ENCODE measurements around the gene RBMS3. TPM values are rescaled to one million over a fixed set of nuclear protein-coding genes. Genes with fewer than 3 reads are reported as not detected.

RBMS3 gene
- total and polyA plus RNA-seq, 2 donors (not counting 1 experiment from before 2014, with no cell fraction given) = 26.9 to 68.4 TPM

GRCh38 chr3:29585368-29585767, 304.5 kb downstream of the RBMS3 start:
- Histone ChIP-seq H3K79me2 (ENCODE audit: control insufficient read depth, insufficient read depth, low read length) (no peaks in the 10 kb centered on the region), H3K9me3 (ENCODE audit: control insufficient read depth, insufficient read depth, low read depth, low read length) (no peaks in the 10 kb centered on the region)

GRCh38 chr3:29587340-29587739, 306.5 kb downstream of the RBMS3 start:
- no peaks in the 10 kb centered on the region for H3K79me2 ChIP-seq (ENCODE audit: control insufficient read depth, insufficient read depth, low read length)
- no peaks in the 10 kb centered on the region for H3K36me3 ChIP-seq (ENCODE audit: control insufficient read depth, insufficient read depth, low read length)
- no peak for DNase-seq (ENCODE audit: low read depth in 2 of 2)
- no peak overlapping the region for H2AFZ ChIP-seq (ENCODE audit: low read length)
- no peaks in the 10 kb centered on the region for H3K27me3 ChIP-seq (ENCODE audit: control insufficient read depth, insufficient read depth, low read length)
- H3K4me2 ChIP-seq (ENCODE audit: extremely low read depth, insufficient read depth, low read length) = no peak overlapping the region
- no peaks in the 10 kb centered on the region for H3K9me3 ChIP-seq (ENCODE audit: control insufficient read depth, insufficient read depth, low read depth, low read length)
- H3K9ac ChIP-seq (ENCODE audit: insufficient read depth, low read length) = no peak overlapping the region
- no peak overlapping the region for H3K4me3 ChIP-seq (replicated peaks in 1 of 4; ENCODE audit: control extremely low read depth in 1 of 4, insufficient read depth in 1 of 4, low read depth in 3 of 4, low read length in 4 of 4)
- TF ChIP-seq EZH2 (IDR thresholded peaks at IDR 0.05; ENCODE audit: low read length, missing control alignments) = no peak
- no peak for TF ChIP-seq CTCF (conservative IDR thresholded peaks at IDR 0.05 in 1 of 2, IDR thresholded peaks at IDR 0.05 in 1 of 2; ENCODE audit: low read depth in 1 of 2, low read length in 2 of 2)
- no peaks in the 10 kb centered on the region for H3K4me1 ChIP-seq (ENCODE audit: control insufficient read depth, extremely low read depth, insufficient read depth, low read length)
- no peak overlapping the region for H3K27ac ChIP-seq (ENCODE audit: insufficient read depth, low read length)
- H4K20me1 ChIP-seq (ENCODE audit: control insufficient read depth, extremely low read depth, insufficient read depth, low read length) = no peaks in the 10 kb centered on the region

More at GRCh38 chr3:29585368-29585767, 304.5 kb downstream of the RBMS3 start:
- Histone ChIP-seq H3K4me1 (ENCODE audit: control insufficient read depth, extremely low read depth, insufficient read depth, low read length) (no peaks in the 10 kb centered on the region), H3K27ac (ENCODE audit: insufficient read depth, low read length) (no peak overlapping the region), H4K20me1 (ENCODE audit: control insufficient read depth, extremely low read depth, insufficient read depth, low read length) (no peaks in the 10 kb centered on the region), H3K4me2 (ENCODE audit: extremely low read depth, insufficient read depth, low read length) (no peak overlapping the region), H2AFZ (ENCODE audit: low read length) (no peak overlapping the region), H3K4me3 (replicated peaks in 1 of 4; ENCODE audit: control extremely low read depth in 1 of 4, insufficient read depth in 1 of 4, low read depth in 3 of 4, low read length in 4 of 4) (no peak overlapping the region), H3K27me3 (ENCODE audit: control insufficient read depth, insufficient read depth, low read length) (no peaks in the 10 kb centered on the region), H3K36me3 (ENCODE audit: control insufficient read depth, insufficient read depth, low read length) (no peaks in the 10 kb centered on the region), H3K9ac (ENCODE audit: insufficient read depth, low read length) (no peak overlapping the region)
- no peak for DNase-seq (ENCODE audit: low read depth in 2 of 2)
- TF ChIP-seq EZH2 (IDR thresholded peaks at IDR 0.05; ENCODE audit: low read length, missing control alignments) = no peak
- TF ChIP-seq CTCF (conservative IDR thresholded peaks at IDR 0.05 in 1 of 2, IDR thresholded peaks at IDR 0.05 in 1 of 2; ENCODE audit: low read depth in 1 of 2, low read length in 2 of 2) = no peak

- no peak overlapping the region for H3K9ac ChIP-seq (ENCODE audit: insufficient read depth, low read length)
- no peak for TF ChIP-seq EZH2 (IDR thresholded peaks at IDR 0.05; ENCODE audit: low read length, missing control alignments)
- no peak for TF ChIP-seq CTCF (conservative IDR thresholded peaks at IDR 0.05 in 1 of 2, IDR thresholded peaks at IDR 0.05 in 1 of 2; ENCODE audit: low read depth in 1 of 2, low read length in 2 of 2)
- no peaks in the 10 kb centered on the region for H3K27me3 ChIP-seq (ENCODE audit: control insufficient read depth, insufficient read depth, low read length)
- H3K79me2 ChIP-seq (ENCODE audit: control insufficient read depth, insufficient read depth, low read length) = no peaks in the 10 kb centered on the region
- no peak overlapping the region for H3K4me3 ChIP-seq (replicated peaks in 1 of 4; ENCODE audit: control extremely low read depth in 1 of 4, insufficient read depth in 1 of 4, low read depth in 3 of 4, low read length in 4 of 4)
- H4K20me1 ChIP-seq (ENCODE audit: control insufficient read depth, extremely low read depth, insufficient read depth, low read length) = no peaks in the 10 kb centered on the region
- H3K4me1 ChIP-seq (ENCODE audit: control insufficient read depth, extremely low read depth, insufficient read depth, low read length) = no peaks in the 10 kb centered on the region
- no peak for DNase-seq (ENCODE audit: low read depth in 2 of 2)
- no peaks in the 10 kb centered on the region for H3K9me3 ChIP-seq (ENCODE audit: control insufficient read depth, insufficient read depth, low read depth, low read length)
- no peak overlapping the region for H3K27ac ChIP-seq (ENCODE audit: insufficient read depth, low read length)
- H3K36me3 ChIP-seq (ENCODE audit: control insufficient read depth, insufficient read depth, low read length) = no peaks in the 10 kb centered on the region
- no peak overlapping the region for H3K4me2 ChIP-seq (ENCODE audit: extremely low read depth, insufficient read depth, low read length)
- no peak overlapping the region for H2AFZ ChIP-seq (ENCODE audit: low read length)
Observed at GRCh38 chr3:29590012-29590411, 309.1 kb downstream of the RBMS3 start.
